GM18498 (cell line): ENCODE data around the gene TERB1.
A peak's percentile ranks its signal among the peaks of the same experiment; 100 is the strongest.
"Not testable (repeated sequence)": the region's sequence is repeated elsewhere in the genome, so short reads cannot be mapped to it uniquely, and the experiment has no call there.

Experiments used
- ATAC-seq: cut with Tn5 transposase; IDR thresholded peaks from one replicate; pipeline ENCODE4 v1.9.1; 2021; ENCODE audit warnings: mild to moderate bottlenecking, moderate library complexity; ENCODE audit not compliant: unreplicated experiment

TERB1 gene

GRCh38 chr16:66830422-66831404, 29.3 kb upstream of the TERB1 start, which contains the start of gene NAE1:
NAE1 (minus strand) TSS chr16:66830976; CDS start chr16:66830899, 77 bp downstream.
- ATAC-seq = peak; percentile 95

DNA sequence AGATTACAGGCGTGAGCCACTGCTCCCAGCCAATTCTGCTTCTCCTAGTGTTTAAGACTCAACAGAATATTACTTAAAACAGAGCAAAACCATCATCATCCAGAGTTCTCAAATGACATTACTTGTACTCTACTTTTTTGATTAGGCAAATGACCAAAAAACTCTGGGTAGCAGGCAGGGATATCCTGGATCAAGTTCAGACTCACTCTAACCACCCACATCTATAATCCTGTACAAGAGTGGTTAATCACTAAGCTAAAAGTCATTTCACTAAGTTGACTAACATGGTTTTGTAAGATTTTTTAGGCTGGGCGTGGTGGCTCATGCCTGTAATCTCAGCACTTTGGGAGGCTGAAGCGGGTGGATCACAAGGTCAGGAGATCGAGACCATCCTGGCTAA, 22.6 kb upstream of the TERB1 start:
- no peak for ATAC-seq

- ATAC-seq = no peak
Observed at GRCh38 chr16:66814734-66815133, 13.3 kb upstream of the TERB1 start.

DNA sequence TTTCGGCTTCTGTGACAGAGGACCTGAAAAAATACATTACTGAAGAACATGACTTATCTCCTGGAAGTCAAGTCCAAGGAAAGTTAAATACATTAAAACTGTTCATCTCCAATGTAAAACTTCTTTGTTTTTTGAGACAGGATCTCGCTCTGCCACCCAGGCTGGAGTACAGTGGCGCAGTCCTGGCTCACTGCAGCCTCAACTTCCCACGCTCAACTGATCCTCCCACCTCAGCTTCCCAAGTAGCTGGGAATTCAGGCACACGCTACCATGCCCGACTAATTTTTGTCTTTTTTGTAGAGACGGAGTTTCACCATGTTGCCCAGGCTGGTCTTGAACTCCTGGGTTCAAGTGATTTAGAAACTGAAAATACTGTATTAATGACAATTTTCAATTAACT, 9.7 kb upstream of the TERB1 start:
- ATAC-seq = no peak

- no peak for ATAC-seq
Observed at GRCh38 chr16:66810391-66810790, 9.0 kb upstream of the TERB1 start.

DNA sequence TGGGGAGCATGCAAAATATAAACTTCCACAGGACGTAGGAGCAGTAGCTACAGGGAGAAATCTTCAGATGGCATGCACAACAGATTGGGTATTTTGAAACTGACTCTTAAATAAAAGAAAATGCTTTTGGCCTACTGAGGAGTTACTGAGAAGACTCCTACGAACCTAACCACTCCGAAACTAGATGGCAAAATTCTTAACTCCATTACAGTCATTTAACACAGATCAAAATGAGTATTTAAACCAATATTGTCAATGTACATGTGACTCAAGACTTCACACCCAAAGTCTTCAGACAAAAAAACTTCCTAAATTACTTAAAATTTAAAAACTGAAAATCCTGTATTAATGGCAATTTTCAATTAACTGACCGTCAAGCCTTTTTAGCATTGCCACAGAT, 8.4 kb upstream of the TERB1 start:
- no peak for ATAC-seq

DNA sequence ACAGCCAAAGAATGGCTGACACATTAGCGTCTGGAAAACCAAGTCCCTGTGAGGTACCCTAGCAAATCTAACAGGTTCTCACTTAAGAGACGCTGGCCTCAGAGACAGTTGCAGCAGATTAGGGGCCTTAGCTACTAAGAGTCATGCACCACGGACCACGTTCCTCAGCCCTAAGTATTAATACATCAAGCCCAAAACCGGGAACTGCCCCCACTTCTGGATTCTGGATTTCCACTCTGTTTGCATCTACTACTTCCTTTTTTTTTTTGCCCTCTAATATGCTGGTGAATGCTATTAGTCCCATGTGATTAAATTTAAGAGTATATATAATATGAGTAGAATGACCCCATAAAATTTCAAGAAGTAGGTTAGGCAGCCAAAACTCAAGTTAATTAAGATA, 775 bp upstream of the TERB1 start:
- ATAC-seq = no peak

GRCh38 chr16:66800856-66801255, 528 bp downstream of the TERB1 start:
- no peak for ATAC-seq

- no peak for ATAC-seq
Observed at GRCh38 chr16:66798161-66798560, 3.2 kb downstream of the TERB1 start.

- ATAC-seq = not testable (repeated sequence)
Observed at GRCh38 chr16:66793984-66794383, 7.4 kb downstream of the TERB1 start.

DNA sequence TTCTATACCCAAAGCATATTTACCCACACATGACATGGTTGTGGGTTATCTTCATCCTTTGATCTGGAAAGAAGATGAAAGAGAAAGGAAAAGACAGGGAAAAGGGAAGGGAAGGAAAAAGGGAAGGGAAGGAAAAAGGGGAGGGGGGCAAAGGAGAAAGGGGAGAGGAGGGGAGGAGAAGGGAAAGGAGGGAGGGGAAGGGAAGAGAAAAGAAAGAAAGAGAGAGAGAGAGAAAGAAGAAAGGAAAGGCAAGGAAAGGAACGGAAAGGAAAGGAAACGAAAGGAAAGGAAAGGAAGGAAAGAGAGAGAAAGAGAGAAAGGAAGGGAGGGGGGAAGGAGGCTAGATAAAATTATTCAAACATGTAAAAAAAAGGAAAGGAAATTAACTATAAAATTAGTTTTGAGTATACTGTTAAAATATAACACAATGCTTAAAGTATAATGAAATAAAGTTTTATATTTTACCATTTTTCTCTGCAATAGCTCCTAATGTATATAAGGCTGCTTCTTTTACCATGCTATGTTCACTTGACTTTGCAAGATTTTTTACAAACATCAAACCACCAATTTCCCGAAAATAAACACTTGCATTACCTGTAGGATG, 11.2 kb downstream of the TERB1 start:
- ATAC-seq = no peak

GRCh38 chr16:66787427-66787826, 14.0 kb downstream of the TERB1 start:
- no peak for ATAC-seq

GRCh38 chr16:66786551-66786950, 14.8 kb downstream of the TERB1 start:
- ATAC-seq = no peak

GRCh38 chr16:66776457-66776856, 24.9 kb downstream of the TERB1 start:
- no peak for ATAC-seq

DNA sequence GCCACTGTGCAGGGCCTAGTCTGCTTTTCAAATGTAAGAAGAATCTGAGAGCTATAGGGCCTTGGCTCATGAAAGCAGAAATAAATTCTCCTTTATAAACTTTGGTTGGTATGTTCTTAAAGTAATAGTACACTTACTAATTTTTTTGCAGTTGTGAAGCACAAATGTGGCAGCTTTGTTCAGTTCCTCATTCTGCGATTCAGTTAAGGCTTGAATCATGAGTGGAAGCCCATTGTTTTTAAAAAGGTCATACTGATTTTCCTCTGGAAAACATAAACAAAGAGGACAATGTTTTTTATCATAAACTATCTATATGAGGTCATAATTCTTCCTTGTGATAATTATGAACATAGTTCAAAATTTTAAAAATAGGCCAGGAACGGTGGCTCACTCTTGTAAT, 26.4 kb downstream of the TERB1 start:
- no peak for ATAC-seq

GRCh38 chr16:66758086-66758485, 43.3 kb downstream of the TERB1 start:
- ATAC-seq = no peak

GRCh38 chr16:66754819-66755218, 46.6 kb downstream of the TERB1 start:
- ATAC-seq = no peak

GRCh38 chr16:66754211-66754610, 47.2 kb downstream of the TERB1 start:
- ATAC-seq = no peak

DNA sequence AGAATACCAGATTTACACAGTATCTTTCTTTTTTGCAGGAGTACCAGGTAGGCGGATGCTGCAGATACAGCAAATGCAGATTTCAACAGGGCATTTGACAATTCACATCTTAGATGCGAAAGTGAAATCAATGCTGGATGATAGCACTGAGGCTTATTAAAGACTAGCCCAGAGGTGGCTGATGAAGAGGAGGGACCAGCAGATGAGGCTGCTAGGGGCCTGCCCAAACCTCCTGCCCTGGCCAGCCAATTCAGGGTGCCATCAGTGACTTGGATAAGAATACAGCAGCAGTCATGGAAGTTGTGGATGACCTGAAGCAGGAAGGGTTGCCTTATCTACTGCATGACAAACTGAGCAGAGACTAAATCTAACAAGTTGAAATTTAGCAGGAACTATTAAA, 48.4 kb downstream of the TERB1 start:
- no peak for ATAC-seq

DNA sequence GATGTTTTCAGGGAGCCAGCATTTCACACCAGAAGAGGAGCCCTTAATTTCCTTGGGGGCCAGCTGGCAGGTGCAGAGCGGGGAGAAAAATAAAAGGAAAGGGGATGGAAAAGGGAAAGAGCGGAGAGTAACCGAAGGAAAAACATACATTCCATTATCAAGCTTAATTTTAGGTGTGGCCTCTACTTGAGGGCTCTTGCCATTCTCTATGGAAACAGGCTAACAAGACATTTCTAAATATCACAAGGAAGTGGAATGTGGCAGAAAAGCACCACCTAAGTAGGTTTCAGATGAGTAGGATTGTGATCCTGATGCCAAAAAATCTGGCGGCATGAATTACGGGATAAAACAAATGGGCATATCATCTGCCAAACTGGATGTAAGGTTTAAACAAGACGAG, 49.0 kb downstream of the TERB1 start:
- ATAC-seq = no peak

DNA sequence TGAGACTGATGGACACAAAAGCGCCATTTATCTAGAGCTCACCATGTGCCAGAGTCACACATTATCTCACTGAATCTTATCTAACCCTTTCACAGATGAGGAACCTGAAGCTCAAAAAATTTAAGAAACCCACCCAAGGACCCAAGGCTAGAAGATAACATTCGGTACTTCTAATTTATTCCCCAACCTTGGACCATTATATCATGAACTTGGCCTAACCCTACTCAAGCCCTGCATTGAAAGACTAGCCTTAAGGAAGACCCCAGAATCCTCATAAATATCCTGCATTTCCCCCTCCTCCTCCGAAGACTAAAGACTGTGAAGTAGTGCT, 49.4 kb downstream of the TERB1 start:
- ATAC-seq = no peak

GRCh38 chr16:66751303-66751991, 49.9 kb downstream of the TERB1 start, which contains the start of gene DYNC1LI2:
DYNC1LI2 (minus strand) TSS chr16:66751609; CDS start chr16:66751591, 18 bp downstream.
- peak; percentile 87 for ATAC-seq
